ENCODE data around the gene APBA1. TPM values are rescaled to one million over a fixed set of nuclear protein-coding genes. Genes with fewer than 3 reads are reported as not detected.

The APBA1 gene
- total RNA-seq, 1 donor from 2014 or later, result 13.0 TPM

- Mint-ChIP-seq H3K9me3 (ENCODE audit: unreplicated experiment) (no peaks in the 10 kb centered on the region), H3K27me3 (ENCODE audit: unreplicated experiment) (no peaks in the 10 kb centered on the region), H3K36me3 (ENCODE audit: unreplicated experiment) (no peaks in the 10 kb centered on the region), H3K27ac (ENCODE audit: unreplicated experiment) (no peak overlapping the region), H3K4me1 (ENCODE audit: low read depth, unreplicated experiment) (peaks cover 3% of the 10 kb centered on the region), H3K4me3 (ENCODE audit: unreplicated experiment) (no peak overlapping the region)
- TF ChIP-seq, protein P1, sequence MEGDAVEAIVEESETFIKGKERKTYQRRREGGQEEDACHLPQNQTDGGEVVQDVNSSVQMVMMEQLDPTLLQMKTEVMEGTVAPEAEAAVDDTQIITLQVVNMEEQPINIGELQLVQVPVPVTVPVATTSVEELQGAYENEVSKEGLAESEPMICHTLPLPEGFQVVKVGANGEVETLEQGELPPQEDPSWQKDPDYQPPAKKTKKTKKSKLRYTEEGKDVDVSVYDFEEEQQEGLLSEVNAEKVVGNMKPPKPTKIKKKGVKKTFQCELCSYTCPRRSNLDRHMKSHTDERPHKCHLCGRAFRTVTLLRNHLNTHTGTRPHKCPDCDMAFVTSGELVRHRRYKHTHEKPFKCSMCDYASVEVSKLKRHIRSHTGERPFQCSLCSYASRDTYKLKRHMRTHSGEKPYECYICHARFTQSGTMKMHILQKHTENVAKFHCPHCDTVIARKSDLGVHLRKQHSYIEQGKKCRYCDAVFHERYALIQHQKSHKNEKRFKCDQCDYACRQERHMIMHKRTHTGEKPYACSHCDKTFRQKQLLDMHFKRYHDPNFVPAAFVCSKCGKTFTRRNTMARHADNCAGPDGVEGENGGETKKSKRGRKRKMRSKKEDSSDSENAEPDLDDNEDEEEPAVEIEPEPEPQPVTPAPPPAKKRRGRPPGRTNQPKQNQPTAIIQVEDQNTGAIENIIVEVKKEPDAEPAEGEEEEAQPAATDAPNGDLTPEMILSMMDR (IDR thresholded peaks at IDR 0.05; ENCODE audit: partially characterized antibody, unreplicated experiment), result no peak
- DNase-seq, result no peak
Observed at GRCh38 chr9:69502671-69503301, 169.4 kb downstream of the APBA1 start.

DNA sequence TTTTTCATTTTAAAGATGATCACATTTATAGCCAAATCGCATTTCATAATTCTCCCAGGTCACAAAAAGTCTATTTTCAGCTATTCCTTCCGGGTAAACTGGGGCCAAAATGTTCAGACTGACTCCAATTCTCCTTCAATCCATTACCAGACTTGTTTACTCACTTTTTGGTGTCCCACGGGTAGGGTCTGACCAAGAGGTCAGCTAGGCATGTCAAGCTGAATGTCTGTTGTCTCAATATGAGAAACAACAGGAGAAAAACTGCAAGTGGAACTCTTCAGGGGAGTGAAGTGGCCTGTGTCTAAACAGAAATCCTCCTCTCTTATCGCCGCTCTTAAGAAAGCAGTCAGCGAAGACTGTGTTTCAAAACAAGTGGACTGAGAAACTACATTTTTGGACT, 171.3 kb downstream of the APBA1 start:
- Mint-ChIP-seq H3K4me3 (ENCODE audit: unreplicated experiment) (no peak overlapping the region), H3K27ac (ENCODE audit: unreplicated experiment) (no peak overlapping the region), H3K9me3 (ENCODE audit: unreplicated experiment) (peaks cover 2% of the 10 kb centered on the region), H3K36me3 (ENCODE audit: unreplicated experiment) (no peaks in the 10 kb centered on the region), H3K27me3 (ENCODE audit: unreplicated experiment) (no peaks in the 10 kb centered on the region), H3K4me1 (ENCODE audit: low read depth, unreplicated experiment) (peaks cover 5% of the 10 kb centered on the region)
- no peak for DNase-seq
- TF ChIP-seq, protein P1 (IDR thresholded peaks at IDR 0.05; ENCODE audit: partially characterized antibody, unreplicated experiment), result no peak

DNA sequence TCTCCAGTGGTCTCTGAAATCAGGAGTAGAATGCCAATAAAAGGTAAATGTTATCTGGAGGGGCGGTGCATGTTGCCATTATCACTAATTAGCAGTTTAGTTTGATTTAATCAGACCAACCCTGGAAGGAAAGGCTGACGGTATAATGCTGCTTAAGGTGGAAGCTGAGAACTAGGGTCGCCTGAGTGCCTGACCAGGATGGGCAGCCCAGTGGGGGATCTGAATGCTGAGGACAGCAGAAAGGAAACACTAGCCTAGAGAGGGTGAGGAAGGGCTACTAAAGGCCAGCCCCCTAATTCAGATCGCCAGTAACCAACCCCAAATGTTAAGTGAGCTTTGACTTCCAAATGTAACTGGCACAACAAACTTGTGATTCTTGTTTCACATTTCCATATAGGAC, 172.2 kb downstream of the APBA1 start:
- DNase-seq, result no peak
- Mint-ChIP-seq H3K9me3 (ENCODE audit: unreplicated experiment) (peaks cover 2% of the 10 kb centered on the region), H3K27me3 (ENCODE audit: unreplicated experiment) (no peaks in the 10 kb centered on the region), H3K36me3 (ENCODE audit: unreplicated experiment) (no peaks in the 10 kb centered on the region), H3K4me3 (ENCODE audit: unreplicated experiment) (no peak overlapping the region), H3K4me1 (ENCODE audit: low read depth, unreplicated experiment) (peaks cover 5% of the 10 kb centered on the region), H3K27ac (ENCODE audit: unreplicated experiment) (no peak overlapping the region)
- TF ChIP-seq, protein P1 (IDR thresholded peaks at IDR 0.05; ENCODE audit: partially characterized antibody, unreplicated experiment), result no peak

DNA sequence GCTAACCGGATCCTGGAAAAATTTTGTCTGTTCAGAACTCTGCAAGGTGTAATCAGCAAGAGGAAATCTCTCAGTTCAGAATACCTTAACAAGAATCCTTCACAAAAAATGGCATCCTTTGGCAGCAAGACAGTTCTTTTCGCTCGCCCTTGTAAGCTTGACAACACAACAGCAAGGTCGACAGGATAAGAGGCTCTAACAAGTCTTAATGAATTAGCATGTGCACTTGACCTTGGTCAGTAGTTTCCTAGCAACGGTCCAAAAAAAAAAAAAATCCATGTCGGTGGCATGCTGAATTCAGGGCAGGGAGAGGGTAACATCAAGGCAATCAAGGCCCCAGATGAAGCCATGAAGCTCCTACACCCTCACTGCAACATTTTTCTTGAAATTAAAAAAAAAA, 172.8 kb downstream of the APBA1 start:
- H3K27me3 Mint-ChIP-seq (ENCODE audit: unreplicated experiment), result no peaks in the 10 kb centered on the region
- DNase-seq, result no peak
- H3K36me3 Mint-ChIP-seq (ENCODE audit: unreplicated experiment), result no peaks in the 10 kb centered on the region
- TF ChIP-seq, protein P1 (IDR thresholded peaks at IDR 0.05; ENCODE audit: partially characterized antibody, unreplicated experiment), result no peak
- peaks cover 5% of the 10 kb centered on the region for H3K4me1 Mint-ChIP-seq (ENCODE audit: low read depth, unreplicated experiment)
- no peak overlapping the region for H3K27ac Mint-ChIP-seq (ENCODE audit: unreplicated experiment)
- peaks cover 2% of the 10 kb centered on the region for H3K9me3 Mint-ChIP-seq (ENCODE audit: unreplicated experiment)
- no peak overlapping the region for H3K4me3 Mint-ChIP-seq (ENCODE audit: unreplicated experiment)

DNA sequence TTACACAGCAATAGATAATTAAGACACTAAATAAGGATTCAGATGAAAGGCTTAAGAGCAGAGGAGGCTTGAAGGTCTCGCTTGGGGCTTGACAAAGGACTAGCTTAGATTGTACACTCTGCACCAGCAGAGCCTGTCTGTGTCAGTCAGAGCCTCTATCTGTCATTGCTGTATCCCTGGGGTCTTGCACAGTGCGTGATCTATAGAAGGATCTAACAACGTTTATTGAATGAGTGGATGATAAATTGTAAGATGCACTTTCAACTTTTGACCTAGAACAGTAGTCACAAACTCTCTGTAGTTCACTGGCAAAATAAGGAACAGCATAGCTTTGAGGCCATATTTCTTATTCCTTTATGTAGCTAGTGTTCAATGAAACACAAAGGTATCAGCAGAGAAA, 173.7 kb downstream of the APBA1 start:
- Mint-ChIP-seq H3K9me3 (ENCODE audit: unreplicated experiment) (peaks cover 2% of the 10 kb centered on the region), H3K4me1 (ENCODE audit: low read depth, unreplicated experiment) (peaks cover 5% of the 10 kb centered on the region), H3K27ac (ENCODE audit: unreplicated experiment) (no peak overlapping the region), H3K4me3 (ENCODE audit: unreplicated experiment) (no peak overlapping the region), H3K27me3 (ENCODE audit: unreplicated experiment) (no peaks in the 10 kb centered on the region), H3K36me3 (ENCODE audit: unreplicated experiment) (no peaks in the 10 kb centered on the region)
- no peak for DNase-seq
- TF ChIP-seq, protein P1 (IDR thresholded peaks at IDR 0.05; ENCODE audit: partially characterized antibody, unreplicated experiment), result no peak
